ENCODE results near the gene HSDL1.

DNA sequence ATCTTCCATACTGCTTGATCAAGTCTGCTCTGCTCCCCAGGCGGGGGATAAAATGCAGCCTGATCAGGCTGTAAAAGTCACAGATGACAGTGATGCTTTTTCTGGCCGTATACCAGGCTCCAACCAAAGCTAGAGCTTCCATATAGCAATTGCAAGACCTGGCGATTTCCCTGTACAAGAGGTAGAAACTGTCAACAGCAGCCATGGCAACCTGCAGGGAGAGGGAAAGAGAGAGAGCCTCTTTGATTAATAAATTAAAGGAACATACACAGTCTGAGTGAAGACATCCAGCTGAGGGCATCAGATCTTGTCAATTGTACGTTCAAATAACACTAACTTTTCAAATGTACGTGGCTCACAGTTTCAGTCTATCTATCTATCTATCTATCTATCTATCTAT is 13.9 kb downstream of the HSDL1 start:
- no peak for TF ChIP-seq EZH2 (IDR thresholded peaks at IDR 0.05)
- TF ChIP-seq, protein P1, sequence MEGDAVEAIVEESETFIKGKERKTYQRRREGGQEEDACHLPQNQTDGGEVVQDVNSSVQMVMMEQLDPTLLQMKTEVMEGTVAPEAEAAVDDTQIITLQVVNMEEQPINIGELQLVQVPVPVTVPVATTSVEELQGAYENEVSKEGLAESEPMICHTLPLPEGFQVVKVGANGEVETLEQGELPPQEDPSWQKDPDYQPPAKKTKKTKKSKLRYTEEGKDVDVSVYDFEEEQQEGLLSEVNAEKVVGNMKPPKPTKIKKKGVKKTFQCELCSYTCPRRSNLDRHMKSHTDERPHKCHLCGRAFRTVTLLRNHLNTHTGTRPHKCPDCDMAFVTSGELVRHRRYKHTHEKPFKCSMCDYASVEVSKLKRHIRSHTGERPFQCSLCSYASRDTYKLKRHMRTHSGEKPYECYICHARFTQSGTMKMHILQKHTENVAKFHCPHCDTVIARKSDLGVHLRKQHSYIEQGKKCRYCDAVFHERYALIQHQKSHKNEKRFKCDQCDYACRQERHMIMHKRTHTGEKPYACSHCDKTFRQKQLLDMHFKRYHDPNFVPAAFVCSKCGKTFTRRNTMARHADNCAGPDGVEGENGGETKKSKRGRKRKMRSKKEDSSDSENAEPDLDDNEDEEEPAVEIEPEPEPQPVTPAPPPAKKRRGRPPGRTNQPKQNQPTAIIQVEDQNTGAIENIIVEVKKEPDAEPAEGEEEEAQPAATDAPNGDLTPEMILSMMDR (IDR thresholded peaks at IDR 0.05) = no peak
